Measurements from ENCODE around the gene APLP2.

GRCh38 chr11:130125638-130126037 is 55.9 kb downstream of the APLP2 start:
- TF ChIP-seq CTCF (IDR thresholded peaks at IDR 0.05), result no peak
- no peak for TF ChIP-seq POLR2A (IDR thresholded peaks at IDR 0.05)
